GM18858 (cell line): ENCODE measurements around the gene SEMA6A.

Experiments
- ATAC-seq: cut with Tn5 transposase; IDR thresholded peaks from one replicate; pipeline ENCODE4 v1.9.1; 2021; ENCODE audit not compliant: unreplicated experiment

SEMA6A gene

DNA sequence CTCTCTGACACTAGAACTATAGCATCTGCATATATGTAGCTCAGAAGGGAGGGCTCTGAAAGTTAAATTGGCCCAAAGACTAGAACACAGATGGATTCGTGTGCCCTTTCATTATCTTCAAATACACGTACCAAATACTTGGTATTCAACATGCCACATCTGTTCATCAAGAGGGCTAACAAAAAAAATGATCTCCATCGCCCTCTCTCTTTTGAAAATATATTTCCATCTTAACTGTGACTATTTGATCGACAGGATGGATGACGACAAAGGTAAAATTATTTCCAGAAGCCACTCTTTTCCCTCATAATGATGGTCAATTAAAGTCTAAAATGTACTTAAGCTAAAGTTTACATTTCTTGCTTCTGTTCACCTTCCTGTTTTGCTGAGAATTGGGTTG lies 77.0 kb downstream of the SEMA6A start:
- ATAC-seq = no peak

DNA sequence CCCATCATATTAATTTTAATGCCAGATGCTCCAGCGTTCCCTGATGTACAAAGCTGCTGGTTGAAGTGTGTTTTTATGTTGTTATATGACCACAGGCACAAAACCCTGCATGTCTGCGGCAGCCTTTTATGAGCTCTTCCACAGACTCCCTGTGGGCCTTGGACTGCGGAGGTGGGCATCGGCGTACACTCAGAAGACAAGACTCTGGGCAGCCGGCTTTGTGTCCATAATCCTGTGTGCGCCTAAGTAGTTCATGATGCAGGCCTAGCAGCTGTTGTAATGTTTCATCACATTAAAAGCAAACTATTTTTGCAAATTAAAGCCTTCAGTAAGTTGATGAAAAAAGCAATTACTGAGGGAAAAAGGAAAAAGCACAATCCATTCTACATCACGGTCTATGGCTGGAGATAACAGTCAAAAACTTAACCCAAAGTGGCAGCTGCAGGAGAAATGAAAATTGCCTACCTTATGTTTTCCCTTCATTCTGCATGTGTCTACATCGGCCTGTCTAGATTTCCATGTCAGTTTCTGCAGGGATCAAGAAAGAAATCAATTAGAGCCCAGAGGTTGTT lies 78.8 kb downstream of the SEMA6A start:
- no peak for ATAC-seq

DNA sequence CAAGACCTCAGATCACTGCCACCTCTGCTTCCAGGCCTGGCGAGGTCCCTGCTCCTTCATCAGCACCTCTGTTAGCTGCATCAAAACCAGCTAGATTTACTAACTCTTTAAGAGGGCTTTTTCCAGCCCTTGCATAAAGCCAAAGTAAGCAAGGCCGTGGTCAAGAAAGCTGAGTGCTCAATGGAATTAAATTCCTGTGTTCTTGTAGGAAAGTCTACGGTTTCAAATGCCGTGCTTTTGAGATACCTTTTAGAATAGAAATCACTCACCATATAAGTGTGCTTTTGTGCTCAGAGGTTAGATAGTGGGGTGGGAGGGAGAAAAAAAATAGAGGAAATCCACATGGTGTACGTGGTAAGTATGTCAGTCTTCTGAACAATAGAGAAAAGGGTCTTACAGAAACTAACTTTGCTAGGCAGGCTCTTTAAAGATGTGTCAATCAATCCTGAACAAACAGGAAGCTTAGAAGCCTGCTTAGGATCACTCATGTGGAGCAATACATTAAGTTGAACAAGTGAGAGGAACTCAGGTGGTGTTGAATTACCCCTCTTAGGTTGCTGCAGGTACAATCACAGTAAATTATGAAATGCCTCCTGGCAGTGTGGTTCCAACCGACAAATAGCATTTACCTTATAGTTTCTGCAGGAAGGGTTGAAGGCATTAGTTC lies 79.7 kb downstream of the SEMA6A start:
- no peak for ATAC-seq

DNA sequence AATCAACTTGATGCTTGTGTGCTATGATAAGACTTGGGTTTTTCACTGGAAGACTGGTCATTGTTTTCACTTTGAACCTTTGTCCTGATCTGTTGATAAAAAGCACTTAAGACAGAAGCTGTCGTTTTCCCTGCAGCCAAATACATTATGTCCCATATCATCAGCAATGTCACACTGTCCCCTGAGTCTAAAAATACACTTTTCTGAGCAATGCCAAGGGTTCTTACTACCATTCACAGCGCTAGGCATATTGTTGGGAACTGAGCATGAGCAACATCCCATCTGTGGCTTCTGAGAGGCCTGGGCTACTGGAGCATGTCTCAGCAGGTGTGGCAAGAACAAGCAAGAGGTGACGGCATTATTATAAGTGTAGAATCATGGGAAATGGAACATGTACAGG lies 81.8 kb downstream of the SEMA6A start:
- ATAC-seq = no peak

DNA sequence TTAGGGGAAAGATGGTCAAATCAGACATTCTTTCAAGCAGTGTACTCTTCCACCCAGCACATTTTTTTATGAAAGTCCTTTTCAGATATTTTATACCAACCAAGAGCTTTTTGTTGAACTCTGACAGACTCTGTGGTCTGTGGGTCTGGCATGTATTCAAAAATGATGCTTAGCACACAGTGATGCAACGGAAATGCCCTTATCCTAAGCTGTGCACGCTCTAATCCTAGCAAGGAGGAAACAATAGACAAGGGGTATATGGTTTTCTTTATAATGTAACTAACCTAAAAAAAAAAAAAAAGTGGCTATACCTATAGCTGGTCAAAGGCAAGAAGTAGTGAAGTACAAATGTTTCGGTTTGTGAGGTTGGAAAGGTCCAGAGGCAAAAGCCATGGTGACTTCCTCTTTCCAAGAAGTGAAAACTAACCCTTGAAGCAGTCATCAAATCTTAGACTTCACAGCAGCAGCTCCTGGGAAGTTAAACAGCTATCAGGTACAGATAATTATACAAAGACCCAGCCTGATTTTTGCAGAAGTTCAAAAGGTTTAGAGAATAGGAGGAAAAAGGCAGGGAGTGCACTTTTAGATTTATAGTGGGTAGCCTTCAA lies 82.5 kb downstream of the SEMA6A start:
- peak; percentile 77 for ATAC-seq

DNA sequence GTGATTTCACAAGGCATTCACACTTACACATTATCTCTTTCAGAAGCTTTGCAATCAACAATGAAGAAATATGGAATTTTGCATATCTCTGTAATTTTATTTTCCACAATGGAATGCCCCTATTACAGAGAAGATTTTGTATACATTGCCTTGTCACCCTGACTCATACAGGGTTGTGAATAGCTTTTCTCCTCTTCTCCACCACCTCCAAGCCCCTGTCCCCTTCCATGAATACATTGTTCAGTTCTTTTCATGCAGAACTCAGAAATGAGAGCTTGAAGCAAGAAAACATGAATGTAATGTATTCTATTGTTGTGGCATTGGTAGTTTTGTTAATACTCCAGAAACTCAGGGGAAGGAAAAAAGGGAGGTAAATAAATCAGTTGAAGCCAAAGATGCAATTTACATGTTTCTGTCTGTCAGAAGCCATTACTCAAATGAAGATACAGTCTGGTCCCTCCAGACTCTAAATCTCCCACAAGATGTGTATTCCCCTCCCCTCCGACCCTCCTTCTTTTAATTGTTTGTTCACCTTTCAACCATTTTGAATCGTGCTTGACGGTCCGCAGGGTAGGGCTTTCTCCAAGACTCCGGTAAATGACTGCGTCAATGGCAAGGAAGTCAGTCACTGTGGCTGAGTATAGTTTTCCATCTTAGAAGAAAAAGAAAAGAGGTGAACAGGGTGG lies 86.1 kb downstream of the SEMA6A start:
- ATAC-seq = no peak

DNA sequence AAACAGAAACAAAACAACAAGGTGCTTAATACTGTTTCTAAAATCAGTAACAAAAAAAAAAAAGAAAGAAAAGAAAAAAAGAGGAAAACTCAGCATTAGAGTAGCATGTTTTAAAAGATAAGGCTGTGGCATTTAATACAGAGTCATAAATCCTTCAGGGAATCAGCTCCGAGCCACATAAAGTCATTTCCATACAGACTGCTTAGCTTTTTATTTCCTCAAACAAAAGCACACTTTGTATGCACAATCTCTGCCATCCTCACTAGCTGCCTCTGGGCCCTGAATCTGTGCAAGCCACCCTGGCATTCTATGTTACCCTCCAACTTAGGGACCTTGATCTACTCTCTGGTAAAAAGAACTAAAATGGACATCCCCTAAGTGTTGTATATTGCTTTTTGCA lies 87.6 kb downstream of the SEMA6A start:
- no peak for ATAC-seq

DNA sequence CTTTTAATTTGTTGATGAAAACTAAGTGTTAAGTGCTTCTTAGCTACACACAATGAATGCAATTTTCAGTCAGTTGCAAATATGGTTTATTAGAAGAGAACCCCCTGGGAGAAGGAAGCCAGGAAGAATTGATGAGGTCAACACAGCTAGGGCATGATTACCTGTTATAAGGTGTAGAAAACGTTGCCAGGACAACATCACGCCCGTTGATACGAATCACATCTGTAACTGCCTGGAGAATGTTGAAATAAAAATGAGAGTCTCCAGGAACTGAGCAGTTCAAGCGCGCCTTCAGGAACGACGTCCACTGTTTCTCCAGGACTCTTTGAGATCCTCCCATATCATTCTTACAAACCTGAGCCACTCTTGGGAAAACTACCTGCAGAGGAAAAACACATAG lies 88.0 kb downstream of the SEMA6A start:
- ATAC-seq = no peak

DNA sequence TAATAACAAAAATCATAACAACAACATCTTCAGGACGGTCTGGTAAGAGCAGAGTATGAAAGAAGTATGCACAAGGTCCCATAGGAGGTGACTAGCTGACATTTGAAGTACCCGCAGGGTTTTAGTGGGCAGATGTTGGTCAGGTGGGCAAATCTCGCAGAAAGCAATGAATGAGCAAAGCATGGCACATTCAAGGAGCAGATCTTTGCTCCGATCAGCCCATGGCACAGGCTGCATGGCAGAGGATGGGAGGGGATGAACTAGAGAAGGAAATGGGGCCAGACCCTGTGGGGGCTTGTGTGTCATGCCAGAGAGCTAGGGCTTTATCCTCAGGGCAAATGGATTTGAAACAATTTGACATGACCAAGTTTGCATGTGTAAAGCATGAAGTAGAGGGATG lies 90.0 kb downstream of the SEMA6A start:
- no peak for ATAC-seq

DNA sequence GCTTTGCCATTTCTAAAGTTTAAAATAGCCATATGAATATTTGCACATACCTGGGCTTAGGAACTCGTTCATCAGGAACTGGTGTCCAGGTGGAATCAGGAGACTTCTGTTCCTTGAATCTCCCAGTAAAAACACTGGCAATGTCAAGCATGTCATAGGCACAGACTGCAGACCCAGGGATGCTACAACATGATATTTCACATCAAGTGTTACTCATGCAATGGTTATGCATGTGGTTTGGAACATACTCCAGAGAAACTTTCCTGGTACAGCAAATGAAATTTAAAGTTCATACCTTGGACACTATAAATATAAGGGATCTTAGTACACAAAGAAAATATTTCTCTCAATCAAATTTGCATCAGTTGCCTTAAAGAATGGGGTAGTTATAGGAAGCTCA lies 92.2 kb downstream of the SEMA6A start:
- no peak for ATAC-seq

DNA sequence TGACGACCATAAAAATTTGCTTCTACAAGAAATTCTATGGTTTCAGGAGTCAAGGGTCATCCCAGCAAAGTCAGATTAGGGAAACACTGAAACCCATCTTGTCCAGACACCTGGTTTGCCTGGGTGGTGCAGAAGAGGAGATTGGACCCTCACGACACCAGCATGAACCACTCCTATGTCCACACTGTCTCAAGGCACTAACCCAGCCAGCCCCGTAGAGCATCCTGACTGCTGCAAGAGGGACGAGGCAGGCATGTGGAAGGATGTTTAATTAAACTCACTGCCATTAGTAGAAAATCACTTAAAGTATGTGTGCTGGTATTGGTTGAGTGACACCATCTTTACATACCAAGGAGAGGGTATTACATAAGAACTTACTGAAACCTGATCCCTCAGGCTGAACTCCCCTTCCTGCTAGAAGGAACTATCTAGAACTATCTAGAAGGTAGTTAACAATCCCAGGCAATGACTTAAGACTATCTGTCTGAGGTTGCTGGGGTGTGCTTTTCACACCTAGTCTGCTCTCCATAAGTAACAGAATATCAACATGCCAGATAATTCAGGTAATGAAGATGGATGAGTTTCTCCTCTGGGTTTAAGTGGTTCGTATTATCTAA lies 93.6 kb downstream of the SEMA6A start:
- ATAC-seq = no peak

DNA sequence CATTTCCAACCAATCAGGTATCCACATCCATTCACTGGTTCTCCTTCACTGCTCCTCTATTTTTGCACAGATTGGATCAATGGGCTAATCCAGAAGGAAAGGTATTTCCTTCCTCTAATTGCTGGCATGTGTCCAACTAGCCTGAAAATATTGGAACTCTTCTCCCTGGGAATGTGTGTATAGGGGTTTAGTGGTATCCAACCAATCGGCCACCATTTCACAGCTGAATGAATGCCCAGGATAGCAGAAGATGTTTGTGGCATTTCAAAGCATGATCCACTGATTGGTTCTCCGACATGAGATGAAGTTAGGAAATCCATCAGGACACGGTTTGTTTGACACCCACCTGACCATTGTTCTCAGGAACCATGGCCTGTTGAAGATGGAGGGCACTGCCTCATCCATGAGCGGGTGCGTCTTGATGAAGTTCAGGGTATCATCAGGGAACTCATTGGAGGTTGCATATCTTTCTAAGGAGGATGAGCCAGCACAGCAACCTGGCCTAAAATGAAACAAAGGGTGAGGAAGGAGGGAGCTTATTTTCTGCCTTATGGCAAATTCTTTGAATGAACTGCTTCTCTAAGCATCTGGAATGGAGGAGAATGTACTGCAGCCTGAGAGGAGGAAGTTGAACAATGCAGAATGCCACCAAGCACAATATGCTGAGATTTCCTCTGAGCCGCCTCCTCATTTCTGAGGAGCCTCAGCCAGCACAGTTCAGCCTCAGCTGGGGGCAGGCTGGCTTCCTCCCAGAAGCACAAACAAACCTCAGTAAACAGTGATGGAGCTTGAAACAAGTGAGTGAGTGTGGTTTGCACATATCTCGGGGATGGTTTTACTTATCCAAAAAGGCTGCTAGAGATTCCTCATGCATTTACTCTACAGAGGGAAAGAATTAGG lies 94.6 kb downstream of the SEMA6A start:
- ATAC-seq = no peak

DNA sequence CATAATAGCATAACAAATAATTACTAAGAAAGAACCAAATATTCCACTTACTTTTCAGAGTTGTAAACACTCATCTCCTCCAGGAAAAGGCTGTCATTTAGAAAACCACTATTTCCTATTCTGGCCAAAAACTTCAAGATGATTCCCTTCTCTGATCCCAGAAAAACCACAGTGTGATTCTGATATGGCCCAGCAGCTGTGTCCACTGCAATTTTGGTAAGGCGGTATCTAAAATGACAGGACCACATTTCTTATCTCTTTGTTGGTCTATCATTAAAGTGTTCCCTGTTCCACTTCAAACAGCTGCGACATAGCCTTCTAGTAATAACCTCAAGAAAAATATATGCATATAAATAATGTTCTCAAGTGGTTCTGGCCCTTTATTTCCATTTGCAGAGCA lies 96.1 kb downstream of the SEMA6A start:
- no peak for ATAC-seq

DNA sequence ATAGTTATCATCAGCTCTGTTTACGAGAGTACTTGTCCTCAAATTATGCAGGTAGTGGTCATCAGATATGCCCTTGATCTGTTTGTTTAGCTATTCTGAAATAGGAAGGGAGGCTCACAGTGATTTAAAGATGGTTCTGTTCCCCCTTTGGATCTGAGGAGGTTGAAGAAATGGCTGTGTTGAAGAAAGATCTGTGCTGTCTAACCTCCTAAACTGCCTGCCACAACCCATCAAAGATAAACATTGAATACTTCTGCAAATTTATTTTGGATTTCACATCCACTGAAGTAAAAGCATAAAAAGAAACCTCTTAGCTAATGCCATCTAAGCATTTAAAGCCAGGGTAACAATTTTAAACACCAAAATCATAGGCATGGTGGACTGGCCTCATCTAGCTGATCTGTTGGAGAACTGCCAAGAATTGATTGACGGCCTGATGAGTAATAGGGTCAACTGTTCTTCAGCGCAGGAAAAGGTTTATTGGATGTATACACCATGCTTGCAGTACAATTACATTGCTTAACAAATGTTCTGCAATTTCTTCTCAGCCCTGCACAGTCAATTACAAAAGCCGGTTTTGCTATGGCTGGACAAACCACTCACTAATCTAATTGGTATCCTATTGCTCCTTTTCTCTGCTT lies 97.6 kb downstream of the SEMA6A start:
- ATAC-seq = no peak

DNA sequence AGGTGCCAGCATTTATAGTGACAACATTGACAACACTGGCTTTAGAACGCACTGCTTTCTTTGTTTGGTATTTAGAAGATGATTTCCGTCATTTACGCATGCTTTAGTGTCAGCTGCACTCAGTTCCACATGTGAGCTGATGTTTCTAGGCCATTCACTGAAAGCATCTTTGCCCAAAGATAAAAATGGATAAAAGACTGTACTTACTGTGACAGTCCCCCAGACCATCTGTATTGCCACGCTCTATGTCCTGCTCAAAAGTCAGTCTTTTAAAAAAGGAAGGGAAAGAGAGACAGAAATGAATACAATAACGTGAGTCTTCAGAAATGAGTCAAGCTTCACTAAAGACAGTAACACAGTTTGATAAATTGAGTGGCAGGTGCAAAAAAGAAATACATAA lies 99.3 kb downstream of the SEMA6A start:
- peak; percentile 91 for ATAC-seq

DNA sequence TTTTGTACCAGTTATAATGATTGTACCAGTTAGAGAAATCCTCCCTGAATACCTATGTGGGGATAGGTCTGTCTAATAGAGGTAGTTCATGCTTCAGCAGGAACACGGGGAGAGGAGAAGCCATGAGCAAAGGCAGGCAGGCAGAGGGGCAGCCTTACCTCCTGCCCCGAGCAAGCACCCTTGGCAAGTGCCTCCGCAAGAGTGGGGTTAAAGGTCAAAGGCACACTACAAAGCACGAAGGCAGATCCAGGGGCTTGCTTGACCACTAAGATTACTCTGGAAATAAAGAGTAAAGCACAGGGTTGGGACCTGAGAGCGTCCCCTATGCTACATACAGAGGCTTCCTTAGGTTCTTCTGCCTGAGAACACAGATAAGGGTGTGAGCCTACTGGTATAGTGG lies 100.9 kb downstream of the SEMA6A start:
- ATAC-seq = no peak

DNA sequence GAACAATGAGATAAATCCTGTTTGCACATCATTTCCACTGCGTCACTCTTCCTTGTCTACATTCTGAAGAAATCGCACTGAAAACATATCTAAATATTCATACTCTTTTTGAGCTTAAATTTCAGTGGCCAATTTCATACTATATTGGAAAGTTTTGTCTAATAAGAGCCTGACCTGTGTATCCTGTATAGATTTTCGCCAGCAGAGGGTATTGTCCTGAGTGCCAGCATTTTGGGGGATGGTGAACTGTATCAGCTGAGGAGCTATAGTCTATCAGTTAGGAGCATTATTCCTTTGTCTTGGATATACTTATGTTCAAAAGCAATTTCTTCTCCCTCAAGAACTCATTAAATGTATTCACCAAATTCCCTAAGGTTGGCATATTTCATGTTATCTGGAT lies 102.3 kb downstream of the SEMA6A start:
- no peak for ATAC-seq

DNA sequence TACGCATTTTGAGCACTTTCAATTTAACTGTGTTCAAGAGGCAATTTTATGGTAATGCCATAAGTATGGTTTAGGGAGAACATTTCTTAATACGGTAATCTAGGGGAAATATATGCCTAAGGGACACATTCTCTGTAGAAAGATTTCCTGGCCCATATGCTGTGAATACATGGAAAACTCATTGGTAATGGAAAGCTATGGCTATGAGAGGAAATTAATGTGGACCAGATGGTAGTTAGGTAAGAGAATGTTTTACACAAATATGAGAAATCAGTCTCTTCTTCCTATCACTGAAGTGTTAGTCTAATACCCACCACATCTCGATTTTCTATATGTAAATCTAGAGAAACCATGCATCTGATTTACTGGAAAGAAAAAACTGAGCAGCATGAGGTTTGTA lies 105.0 kb downstream of the SEMA6A start:
- no peak for ATAC-seq

DNA sequence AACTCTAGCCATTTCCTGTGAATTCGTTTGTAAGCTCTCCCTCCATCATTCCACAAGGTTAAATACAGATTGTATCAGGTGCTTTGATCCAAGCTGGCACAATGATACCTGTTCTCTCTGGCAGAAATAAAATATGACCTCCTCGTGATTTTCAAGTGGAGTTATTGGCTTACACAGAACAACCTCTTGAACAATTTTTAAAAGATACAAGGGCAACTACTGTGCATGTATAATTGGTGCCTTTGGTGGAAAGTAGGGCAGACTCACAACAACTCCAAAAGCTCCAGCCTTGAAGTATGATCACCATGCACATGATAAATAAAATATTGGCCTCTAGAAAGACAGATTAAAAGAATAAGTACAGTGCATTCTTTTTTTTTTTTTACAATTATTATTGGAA lies 106.0 kb downstream of the SEMA6A start:
- ATAC-seq = no peak

DNA sequence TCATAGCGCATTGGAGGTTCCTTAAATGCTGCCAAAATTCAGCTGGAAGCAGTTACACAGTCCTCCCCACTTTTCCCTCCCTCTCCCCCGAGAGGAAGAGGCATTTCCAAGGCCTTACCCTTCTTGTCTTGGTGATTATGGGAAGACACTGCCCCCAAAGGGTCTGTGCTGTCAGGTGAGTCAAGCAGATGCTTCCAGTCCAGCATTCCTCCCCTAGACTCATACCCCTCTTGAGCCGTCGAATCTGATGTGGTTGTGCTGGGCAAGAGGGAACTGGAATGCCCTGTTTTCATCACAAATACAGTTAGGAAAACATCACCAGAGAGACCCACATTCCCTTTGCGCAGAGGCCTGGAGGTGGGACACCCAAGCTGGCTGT lies 107.2 kb downstream of the SEMA6A start:
- ATAC-seq = no peak
